NCI-H1092 (cell line): ENCODE data around the gene SMC4.
A peak's percentile ranks its signal among the peaks of the same experiment; 100 is the strongest.

Experiments
- DNase-seq: peaks from one replicate; lab custom pipeline; 2025; lab: John Stamatoyannopoulos, UW

Gene SMC4

GRCh38 chr3:160395297-160395696 lies 4.2 kb upstream of the SMC4 start:
- DNase-seq, result no peak

GRCh38 chr3:160398820-160399124 lies 678 bp upstream of the SMC4 start:
- no peak for DNase-seq

- no peak for DNase-seq
Observed at GRCh38 chr3:160400030-160400701, 716 bp downstream of the SMC4 start.

- DNase-seq, result no peak
Observed at GRCh38 chr3:160400702-160401150, 1.3 kb downstream of the SMC4 start.

- DNase-seq, result no peak
Observed at GRCh38 chr3:160401291-160402095, 2.0 kb downstream of the SMC4 start.

- DNase-seq, result no peak
Observed at GRCh38 chr3:160402221-160403027, 3.0 kb downstream of the SMC4 start.

- no peak for DNase-seq
Observed at GRCh38 chr3:160403028-160403545, 3.6 kb downstream of the SMC4 start.

- no peak for DNase-seq
Observed at GRCh38 chr3:160403796-160404470, 4.5 kb downstream of the SMC4 start.

- no peak for DNase-seq
Observed at GRCh38 chr3:160409812-160410610, 10.6 kb downstream of the SMC4 start.

GRCh38 chr3:160412477-160412876 lies 13.0 kb downstream of the SMC4 start:
- no peak for DNase-seq

- peak; percentile 53 for DNase-seq
Observed at GRCh38 chr3:160413613-160414248, 14.3 kb downstream of the SMC4 start.

- DNase-seq, result no peak
Observed at GRCh38 chr3:160417311-160417710, 17.9 kb downstream of the SMC4 start.

GRCh38 chr3:160427832-160428424 lies 28.5 kb downstream of the SMC4 start:
- no peak for DNase-seq

GRCh38 chr3:160434071-160434470 lies 34.6 kb downstream of the SMC4 start:
- DNase-seq, result no peak

GRCh38 chr3:160435095-160435494 lies 35.6 kb downstream of the SMC4 start:
- no peak for DNase-seq

GRCh38 chr3:160435747-160436146 lies 36.3 kb downstream of the SMC4 start:
- no peak for DNase-seq

GRCh38 chr3:160437083-160437455 lies 37.6 kb downstream of the SMC4 start:
- DNase-seq, result no peak

GRCh38 chr3:160440687-160441086 lies 41.2 kb downstream of the SMC4 start:
- no peak for DNase-seq

GRCh38 chr3:160444411-160444810 lies 45.0 kb downstream of the SMC4 start:
- no peak for DNase-seq

- no peak for DNase-seq
Observed at GRCh38 chr3:160445854-160446253, 46.4 kb downstream of the SMC4 start.
